K562 (cell line): Measurements from ENCODE around the gene MRPS18B. TPM values are rescaled to one million over a fixed set of nuclear protein-coding genes. Genes with fewer than 3 reads are reported as not detected.

Source experiments
- CTCF ChIP-seq, 3 experiments: IDR thresholded peaks in 2 of 3; conservative IDR thresholded peaks in 1 of 3; 2 replicates each; pipeline ENCODE4 v1.5.1; 2011 to 2012; ENCODE audit warnings: low read length in 3 of 3, mild to moderate bottlenecking in 3 of 3, control low read depth in 2 of 3, improper control_type of control experiment in 1 of 3, inconsistent platforms in 1 of 3, low read depth in 1 of 3, mixed read lengths in 1 of 3, moderate library complexity in 1 of 3; ENCODE audit not compliant: insufficient read depth in 2 of 3
- DDX20 ChIP-seq: fragments of 450-650 bp; IDR thresholded peaks from 2 replicates; pipeline ENCODE4 v1.6.1; 2016; ENCODE audit warnings: missing genetic modification characterization, low read depth, mild to moderate bottlenecking, missing compliant biosample characterization, moderate library complexity
- DNMT1 ChIP-seq: fragments of 450-650 bp; IDR thresholded peaks from 2 replicates; pipeline ENCODE4 v1.6.1; 2016; ENCODE audit warnings: antibody characterized with exemption, mild to moderate bottlenecking
- FOXA1 ChIP-seq: fragments of 450-650 bp; IDR thresholded peaks from 2 replicates; pipeline ENCODE4 v1.6.1; 2016; ENCODE audit warnings: mild to moderate bottlenecking, borderline replicate concordance
- GTF2E2 ChIP-seq: fragments of 200-800 bp; sonication (Bioruptor generic); IDR thresholded peaks from 2 replicates; pipeline ENCODE4 v1.6.1; 2016; ENCODE audit warnings: missing genetic modification characterization, missing compliant biosample characterization
- HNRNPK ChIP-seq: fragments of 200-400 bp; formaldehyde crosslinking; IDR thresholded peaks from one replicate; pipeline ENCODE4 v1.6.1; 2018; ENCODE audit warnings: mild to moderate bottlenecking, low read depth, low read length; ENCODE audit not compliant: poor library complexity, severe bottlenecking
- RBBP5 ChIP-seq: fragments of 200-600 bp; sonication (generic); IDR thresholded peaks from 2 replicates; pipeline ENCODE4 v1.6.1; 2012; ENCODE audit warnings: borderline replicate concordance, mild to moderate bottlenecking, low read length, control low read depth, inconsistent platforms; ENCODE audit not compliant: insufficient read depth, poor library complexity, severe bottlenecking
- SFPQ ChIP-seq: fragments of 200-400 bp; formaldehyde crosslinking; IDR thresholded peaks from 2 replicates; pipeline ENCODE4 v1.6.1; 2017; ENCODE audit warnings: mild to moderate bottlenecking, low read depth, low read length, moderate library complexity
- SMAD1 ChIP-seq: fragments of 150-350 bp; IDR thresholded peaks from 2 replicates; pipeline ENCODE4 v1.6.1; 2014; ENCODE audit warnings: low read length, low read depth; ENCODE audit not compliant: partially characterized antibody
- SOX6 ChIP-seq: fragments of 450-650 bp; IDR thresholded peaks from 2 replicates; pipeline ENCODE4 v1.6.1; 2014; ENCODE audit warnings: mild to moderate bottlenecking
- STAT5A ChIP-seq: IDR thresholded peaks from 2 replicates; pipeline ENCODE4 v1.6.1; 2012; ENCODE audit warnings: low read length, inconsistent platforms, borderline replicate concordance
- ZBTB26 ChIP-seq: fragments of 450-650 bp; formaldehyde crosslinking; IDR thresholded peaks from 2 replicates; pipeline ENCODE4 v1.4.0; 2022; ENCODE audit warnings: missing genetic modification characterization
- ZBTB5 ChIP-seq: fragments of 450-650 bp; IDR thresholded peaks from 2 replicates; pipeline ENCODE4 v1.6.1; 2017; ENCODE audit warnings: antibody characterized with exemption
- ZNF253 ChIP-seq: fragments of 250-450 bp; sonication (Bioruptor Pico); conservative IDR thresholded peaks from 2 replicates; pipeline ENCODE4 v1.6.1; 2021; ENCODE audit warnings: mild to moderate bottlenecking
- ZNF507 ChIP-seq: conservative IDR thresholded peaks from 2 replicates; pipeline ENCODE4 v1.6.1; 2017; ENCODE audit warnings: missing genetic modification characterization, missing compliant biosample characterization
- ZNF551 ChIP-seq: fragments of 250-450 bp; sonication (Bioruptor Pico); IDR thresholded peaks from 2 replicates; pipeline ENCODE4 v1.5.0; 2021; ENCODE audit warnings: mild to moderate bottlenecking, moderate library complexity
- polyA plus RNA-seq, 8 experiments: library from polyadenylated mRNA; depleted of rRNA in 4 of 8; stranded (reverse) in 5 of 8; unstranded in 3 of 8; fragments of >200 nt; fragmentation: Nextera tagmentation in 2 of 8; fragmentation: Illumina TruSeq in 1 of 8; extraction: Ambion mirVana in 2 of 8; extraction: Trizol in 1 of 8; gene quantifications; 2 replicates each; pipeline versions ENCODE4 v1.2.1 to v1.2.3, GENCODE V29; 2011 to 2014; ENCODE audit warnings: inconsistent platforms in 1 of 8, missing spikeins in 1 of 8
- total RNA-seq, 7 experiments: library from RNA; depleted of rRNA in 6 of 7; stranded (reverse); fragments of >200 nt in 6 of 7; fragmentation: Illumina TruSeq in 2 of 7; extraction: Trizol in 2 of 7; gene quantifications; 2 replicates each; pipeline versions ENCODE4 v1.2.1 to v1.2.3, GENCODE V29; 2011 to 2021; ENCODE audit warnings: low replicate concordance in 1 of 7

The MRPS18B gene
- total and polyA plus RNA-seq, 9 of the 15 experiments (the other 6 are each of a cell fraction or from before 2014, with no cell fraction given): 132 to 383 (median 178) TPM

GRCh38 chr6:30615219-30615957 is 2.3 kb upstream of the MRPS18B start (continued):
- TF ChIP-seq ZNF551: peak; percentile 89
- no peak for TF ChIP-seq STAT5A
- TF ChIP-seq ZNF253 (CRISPR knock-in tag): peak; percentile 85
- TF ChIP-seq RBBP5: no peak
- no peak for TF ChIP-seq DNMT1
- no peak for TF ChIP-seq FOXA1
- TF ChIP-seq ZNF507 (tag): no peak
- peak; percentile 77 for TF ChIP-seq HNRNPK
- no peak for TF ChIP-seq SFPQ
- TF ChIP-seq SMAD1: no peak
- TF ChIP-seq SOX6: no peak
- no peak for TF ChIP-seq ZBTB5
- peak; percentile 46; the same call in 1 of the 2 replicates for TF ChIP-seq GTF2E2 (tag)
- TF ChIP-seq ZBTB26: peak; percentile 88
- no peak for TF ChIP-seq CTCF (IDR thresholded peaks at IDR 0.05 in 2 of 3, conservative IDR thresholded peaks at IDR 0.05 in 1 of 3; ENCODE audit: insufficient read depth in 2 of 3, low read depth in 1 of 3, low read length in 3 of 3)
- peak; percentile 47 for TF ChIP-seq DDX20 (tag)
